Measurements from ENCODE around the gene LMO4. TPM values are rescaled to one million over a fixed set of nuclear protein-coding genes. Genes with fewer than 3 reads are reported as not detected.

Gene LMO4
- total RNA-seq, 1 donor from 2014 or later = 91.4 TPM

DNA sequence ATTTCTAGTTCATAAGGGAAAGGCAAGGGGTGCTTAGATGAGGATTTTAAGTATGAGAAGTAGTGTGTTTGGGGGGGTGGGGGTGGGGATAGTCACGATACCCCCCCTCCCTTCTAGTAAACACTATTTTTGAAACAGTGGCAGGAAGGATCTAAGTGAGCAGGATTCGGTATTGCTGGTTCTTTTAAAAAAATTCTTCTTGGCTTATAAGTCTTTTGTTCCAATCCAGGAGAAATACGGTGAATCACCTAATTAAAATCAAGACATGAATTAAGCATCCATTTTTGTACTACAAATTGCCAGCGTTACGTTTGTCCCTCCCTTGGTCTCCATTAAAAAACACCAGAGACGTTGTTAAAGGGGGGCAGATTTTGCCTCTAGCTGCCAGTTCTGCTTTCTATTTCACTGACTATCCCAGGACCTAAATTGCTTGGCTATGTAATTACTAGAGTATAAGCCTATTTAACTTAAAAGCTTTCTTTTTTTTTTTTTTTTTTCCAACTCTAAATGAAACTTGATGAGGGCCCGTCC, 911 bp downstream of the LMO4 start:
- peak overlapping the region; percentile 97 for H3K4me3 Mint-ChIP-seq
- no peak for DNase-seq (ENCODE audit: low read depth, low spot score)
- H3K27ac Mint-ChIP-seq (ENCODE audit: unreplicated experiment) = peak overlapping the region; percentile 85
- TF ChIP-seq, protein P1, sequence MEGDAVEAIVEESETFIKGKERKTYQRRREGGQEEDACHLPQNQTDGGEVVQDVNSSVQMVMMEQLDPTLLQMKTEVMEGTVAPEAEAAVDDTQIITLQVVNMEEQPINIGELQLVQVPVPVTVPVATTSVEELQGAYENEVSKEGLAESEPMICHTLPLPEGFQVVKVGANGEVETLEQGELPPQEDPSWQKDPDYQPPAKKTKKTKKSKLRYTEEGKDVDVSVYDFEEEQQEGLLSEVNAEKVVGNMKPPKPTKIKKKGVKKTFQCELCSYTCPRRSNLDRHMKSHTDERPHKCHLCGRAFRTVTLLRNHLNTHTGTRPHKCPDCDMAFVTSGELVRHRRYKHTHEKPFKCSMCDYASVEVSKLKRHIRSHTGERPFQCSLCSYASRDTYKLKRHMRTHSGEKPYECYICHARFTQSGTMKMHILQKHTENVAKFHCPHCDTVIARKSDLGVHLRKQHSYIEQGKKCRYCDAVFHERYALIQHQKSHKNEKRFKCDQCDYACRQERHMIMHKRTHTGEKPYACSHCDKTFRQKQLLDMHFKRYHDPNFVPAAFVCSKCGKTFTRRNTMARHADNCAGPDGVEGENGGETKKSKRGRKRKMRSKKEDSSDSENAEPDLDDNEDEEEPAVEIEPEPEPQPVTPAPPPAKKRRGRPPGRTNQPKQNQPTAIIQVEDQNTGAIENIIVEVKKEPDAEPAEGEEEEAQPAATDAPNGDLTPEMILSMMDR (conservative IDR thresholded peaks at IDR 0.05) = no peak
- no peaks in the 10 kb centered on the region for H3K9me3 Mint-ChIP-seq
- H3K27me3 Mint-ChIP-seq (ENCODE audit: low read depth) = no peaks in the 10 kb centered on the region
- peaks cover 54% of the 10 kb centered on the region for H3K4me1 Mint-ChIP-seq
- peaks cover 9% of the 10 kb centered on the region for H3K36me3 Mint-ChIP-seq (ENCODE audit: low read depth)

DNA sequence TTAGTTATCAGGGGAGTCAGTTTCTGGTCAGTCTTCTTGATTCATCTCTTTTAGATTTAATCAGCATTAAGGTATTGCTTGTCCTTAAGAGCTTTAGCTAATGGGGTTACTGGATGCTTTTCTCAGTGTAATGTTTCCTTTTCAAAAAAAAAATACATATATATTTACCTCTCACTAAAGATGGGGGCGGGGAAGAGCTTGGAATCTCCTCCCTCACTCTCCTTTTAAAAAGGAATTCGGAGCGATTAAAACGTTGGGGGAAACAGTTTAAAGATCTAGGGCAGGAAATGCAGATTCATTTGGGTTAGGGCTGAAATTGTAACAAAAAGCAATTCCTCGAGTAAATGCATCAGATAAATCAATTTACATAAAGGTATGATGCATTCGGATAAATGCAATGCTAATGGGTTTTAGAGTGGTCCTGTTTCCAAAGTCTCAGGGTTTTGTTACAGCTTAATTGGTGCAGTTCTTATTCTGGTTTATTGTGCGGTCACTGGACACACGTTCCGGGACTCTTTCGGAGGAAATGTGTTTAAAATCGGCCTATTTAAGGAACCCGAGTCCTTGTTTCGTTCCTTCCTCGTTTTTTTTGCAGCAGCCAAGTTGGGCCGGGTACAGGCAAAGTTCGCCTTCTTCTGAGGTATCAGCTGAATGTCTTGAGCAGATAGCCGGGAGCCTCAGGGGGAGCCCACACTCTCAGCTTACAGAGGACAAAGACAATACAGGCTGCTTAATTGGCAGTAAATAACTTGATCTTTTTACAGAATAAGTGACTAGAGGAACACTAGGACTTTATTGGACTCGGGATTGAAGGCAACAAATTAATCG, 1.6 kb downstream of the LMO4 start:
- H3K4me1 Mint-ChIP-seq = peaks cover 58% of the 10 kb centered on the region
- H3K9me3 Mint-ChIP-seq = no peaks in the 10 kb centered on the region
- DNase-seq (ENCODE audit: low read depth, low spot score) = no peak
- TF ChIP-seq, protein P1 (conservative IDR thresholded peaks at IDR 0.05) = no peak
- peaks cover 9% of the 10 kb centered on the region for H3K36me3 Mint-ChIP-seq (ENCODE audit: low read depth)
- H3K27me3 Mint-ChIP-seq (ENCODE audit: low read depth) = no peaks in the 10 kb centered on the region
- H3K4me3 Mint-ChIP-seq = peak overlapping the region; percentile 97
- peak overlapping the region; percentile 85 for H3K27ac Mint-ChIP-seq (ENCODE audit: unreplicated experiment)

DNA sequence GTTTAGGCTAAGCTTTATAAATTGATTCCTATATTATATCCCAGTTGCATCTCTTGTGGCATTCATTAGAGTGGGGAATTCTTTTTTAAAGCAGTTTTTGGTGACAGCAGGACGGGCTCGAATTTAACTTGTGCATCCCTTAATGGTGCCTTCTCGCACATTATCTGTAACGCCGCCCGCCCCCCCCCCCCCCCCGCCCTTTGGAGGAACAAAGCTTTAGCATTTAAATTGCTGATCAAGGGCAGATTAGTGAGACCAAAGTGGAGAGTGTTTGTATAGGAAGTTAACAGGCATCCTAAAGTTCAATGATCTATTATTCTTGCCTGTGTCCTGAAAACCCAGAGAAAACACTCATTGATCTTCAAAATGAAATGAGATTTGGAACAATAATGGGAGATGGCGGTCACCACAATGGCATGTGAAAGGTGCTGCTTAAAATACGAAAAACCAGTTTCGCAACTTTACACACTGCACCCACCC, 2.2 kb downstream of the LMO4 start:
- no peaks in the 10 kb centered on the region for H3K27me3 Mint-ChIP-seq (ENCODE audit: low read depth)
- H3K9me3 Mint-ChIP-seq = no peaks in the 10 kb centered on the region
- no peak for DNase-seq (ENCODE audit: low read depth, low spot score)
- TF ChIP-seq, protein P1 (conservative IDR thresholded peaks at IDR 0.05) = no peak
- H3K4me3 Mint-ChIP-seq = peak overlapping the region; percentile 97
- peaks cover 9% of the 10 kb centered on the region for H3K36me3 Mint-ChIP-seq (ENCODE audit: low read depth)
- H3K4me1 Mint-ChIP-seq = peaks cover 62% of the 10 kb centered on the region
- H3K27ac Mint-ChIP-seq (ENCODE audit: unreplicated experiment) = peak overlapping the region; percentile 98

DNA sequence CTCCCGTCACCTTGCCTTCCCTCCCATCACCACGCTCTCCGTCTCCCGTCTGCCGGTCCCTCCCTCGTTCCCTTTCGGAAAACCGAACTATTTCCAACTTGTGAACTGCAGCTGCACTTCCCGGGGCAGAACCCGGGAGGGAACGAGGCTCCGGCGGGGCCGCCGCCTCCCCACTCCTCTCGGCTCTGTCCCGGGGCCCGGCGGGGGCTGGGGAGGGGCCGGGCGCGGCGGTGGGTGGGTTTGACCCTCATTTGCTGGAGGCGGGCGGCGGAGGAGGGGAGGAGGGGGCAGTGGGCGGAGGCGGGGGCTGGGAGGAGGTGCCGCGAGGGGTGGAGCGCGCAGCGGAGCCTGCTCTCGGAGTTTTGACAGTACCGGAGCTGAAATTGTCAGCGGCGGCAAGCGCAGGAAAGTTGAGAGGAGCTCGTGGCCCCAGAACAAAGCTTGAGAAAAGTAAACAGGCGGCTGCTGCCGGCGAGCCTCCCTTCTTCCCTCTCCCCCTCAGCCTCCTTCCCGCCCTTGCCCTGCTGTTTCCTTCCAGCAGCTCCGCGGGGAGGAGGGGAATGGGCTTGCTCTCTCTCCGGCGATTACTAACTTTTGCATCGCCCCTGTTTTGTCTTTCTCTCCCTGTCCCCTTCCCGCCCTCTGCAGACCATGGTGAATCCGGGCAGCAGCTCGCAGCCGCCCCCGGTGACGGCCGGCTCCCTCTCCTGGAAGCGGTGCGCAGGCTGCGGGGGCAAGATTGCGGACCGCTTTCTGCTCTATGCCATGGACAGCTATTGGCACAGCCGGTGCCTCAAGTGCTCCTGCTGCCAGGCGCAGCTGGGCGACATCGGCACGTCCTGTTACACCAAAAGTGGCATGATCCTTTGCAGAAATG, 2.9 kb downstream of the LMO4 start:
- H3K4me1 Mint-ChIP-seq = peaks cover 63% of the 10 kb centered on the region
- no peaks in the 10 kb centered on the region for H3K9me3 Mint-ChIP-seq
- DNase-seq (ENCODE audit: low read depth, low spot score) = peak; percentile 74
- peak overlapping the region; percentile 97 for H3K4me3 Mint-ChIP-seq
- H3K36me3 Mint-ChIP-seq (ENCODE audit: low read depth) = peaks cover 9% of the 10 kb centered on the region
- H3K27me3 Mint-ChIP-seq (ENCODE audit: low read depth) = no peaks in the 10 kb centered on the region
- TF ChIP-seq, protein P1 (conservative IDR thresholded peaks at IDR 0.05) = peak; percentile 41
- peak overlapping the region; percentile 98 for H3K27ac Mint-ChIP-seq (ENCODE audit: unreplicated experiment)

DNA sequence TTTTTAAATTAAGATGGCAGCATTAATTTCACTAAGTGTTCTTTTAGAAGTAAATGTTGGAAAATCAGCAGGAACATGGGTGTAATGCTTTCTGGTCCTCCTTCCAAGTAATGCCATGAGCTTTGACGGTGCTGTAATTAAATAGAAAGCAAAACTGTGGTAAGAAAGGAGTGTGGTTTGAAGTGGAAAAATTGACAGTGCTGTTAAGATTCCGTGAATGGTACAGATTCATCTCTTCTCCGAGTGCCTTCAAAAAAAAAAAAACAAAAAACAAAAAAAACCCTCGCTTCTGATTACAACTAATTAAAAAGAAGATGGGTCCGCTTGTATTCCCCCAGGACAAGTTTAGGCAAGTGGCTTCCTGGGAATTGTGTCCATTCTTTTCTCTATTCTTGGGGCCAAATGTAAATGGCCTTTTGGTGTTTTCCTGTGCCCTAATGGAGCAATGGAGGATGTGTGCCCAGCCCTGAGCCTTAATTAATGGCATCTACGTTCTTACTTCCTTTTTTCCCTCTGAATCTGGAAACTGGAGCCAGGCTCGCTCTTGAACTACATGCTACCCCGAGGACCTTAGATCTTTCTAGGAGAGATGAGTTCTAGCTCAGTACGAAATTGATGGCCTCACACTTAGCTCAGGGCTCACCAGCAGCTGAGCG, 5.1 kb downstream of the LMO4 start:
- Mint-ChIP-seq H3K4me3 (peak overlapping the region; percentile 97), H3K36me3 (ENCODE audit: low read depth) (peaks cover 9% of the 10 kb centered on the region), H3K27me3 (ENCODE audit: low read depth) (no peaks in the 10 kb centered on the region), H3K9me3 (no peaks in the 10 kb centered on the region), H3K4me1 (peaks cover 65% of the 10 kb centered on the region), H3K27ac (ENCODE audit: unreplicated experiment) (no peak overlapping the region)
- TF ChIP-seq, protein P1 (conservative IDR thresholded peaks at IDR 0.05) = no peak
- no peak for DNase-seq (ENCODE audit: low read depth, low spot score)
